Ishikawa (cell line): ENCODE measurements around the gene ERC1.

Experiments used
- CEBPB ChIP-seq: IDR thresholded peaks from 2 replicates; pipeline ENCODE4 v1.6.1; 2012
- CREB1 ChIP-seq: IDR thresholded peaks from 2 replicates; pipeline ENCODE4 v1.6.1; 2012; ENCODE audit warnings: low read depth
- EGR1 ChIP-seq: IDR thresholded peaks from 2 replicates; pipeline ENCODE4 v1.6.1; 2012
- EP300 ChIP-seq: IDR thresholded peaks from 2 replicates; pipeline ENCODE4 v1.6.1; 2012; ENCODE audit warnings: borderline replicate concordance
- FOXM1 ChIP-seq: IDR thresholded peaks from 2 replicates; pipeline ENCODE4 v1.6.1; 2012; ENCODE audit warnings: low read depth, borderline replicate concordance
- NFIC ChIP-seq: IDR thresholded peaks from 2 replicates; pipeline ENCODE4 v1.6.1; 2012
- RAD21 ChIP-seq: IDR thresholded peaks from 2 replicates; pipeline ENCODE4 v1.6.1; 2012; ENCODE audit warnings: low read depth
- TAF1 ChIP-seq: IDR thresholded peaks from 2 replicates; pipeline ENCODE4 v1.6.1; 2012; ENCODE audit warnings: low read depth, mild to moderate bottlenecking
- TCF12 ChIP-seq: IDR thresholded peaks from 2 replicates; pipeline ENCODE4 v1.6.1; 2012; ENCODE audit warnings: low read depth
- TEAD4 ChIP-seq: IDR thresholded peaks from 2 replicates; pipeline ENCODE4 v1.6.1; 2012
- YY1 ChIP-seq: IDR thresholded peaks from 2 replicates; pipeline ENCODE4 v1.6.1; 2012; ENCODE audit warnings: low read depth
- ZBTB7A ChIP-seq: IDR thresholded peaks from 2 replicates; pipeline ENCODE4 v1.6.1; 2012; ENCODE audit warnings: low read depth
- TF ChIP-seq, protein P1 (sequence below): IDR thresholded peaks from 2 replicates; pipeline ENCODE4 v1.6.1; 2012; ENCODE audit warnings: low read depth, mild to moderate bottlenecking
- TF ChIP-seq, protein P2 (sequence below): IDR thresholded peaks from 2 replicates; pipeline ENCODE4 v1.6.1; 2012
- TF ChIP-seq, protein P3 (sequence below): IDR thresholded peaks from 2 replicates; pipeline ENCODE4 v1.6.1; 2012

The ERC1 gene

DNA sequence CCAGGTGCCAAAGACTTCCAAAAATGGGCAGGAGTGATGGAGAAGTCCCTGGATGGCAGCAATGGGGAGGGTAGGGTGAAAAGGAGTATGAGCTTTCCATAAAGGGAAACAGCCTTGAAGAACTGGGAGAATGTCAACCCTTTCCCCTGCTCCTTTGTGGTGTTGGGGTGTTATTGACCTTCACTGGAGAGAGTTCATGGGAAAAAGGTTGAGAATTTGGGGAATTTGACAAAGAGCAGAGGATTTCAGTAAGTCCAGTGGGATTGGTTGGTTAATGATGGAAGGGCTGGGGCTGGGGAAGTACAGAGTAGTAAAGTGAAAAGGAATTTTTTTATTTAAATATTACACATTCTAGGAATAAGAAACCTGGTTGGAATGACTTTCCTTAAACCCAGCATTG is 116.6 kb downstream of the ERC1 start:
- TF ChIP-seq, protein P1, sequence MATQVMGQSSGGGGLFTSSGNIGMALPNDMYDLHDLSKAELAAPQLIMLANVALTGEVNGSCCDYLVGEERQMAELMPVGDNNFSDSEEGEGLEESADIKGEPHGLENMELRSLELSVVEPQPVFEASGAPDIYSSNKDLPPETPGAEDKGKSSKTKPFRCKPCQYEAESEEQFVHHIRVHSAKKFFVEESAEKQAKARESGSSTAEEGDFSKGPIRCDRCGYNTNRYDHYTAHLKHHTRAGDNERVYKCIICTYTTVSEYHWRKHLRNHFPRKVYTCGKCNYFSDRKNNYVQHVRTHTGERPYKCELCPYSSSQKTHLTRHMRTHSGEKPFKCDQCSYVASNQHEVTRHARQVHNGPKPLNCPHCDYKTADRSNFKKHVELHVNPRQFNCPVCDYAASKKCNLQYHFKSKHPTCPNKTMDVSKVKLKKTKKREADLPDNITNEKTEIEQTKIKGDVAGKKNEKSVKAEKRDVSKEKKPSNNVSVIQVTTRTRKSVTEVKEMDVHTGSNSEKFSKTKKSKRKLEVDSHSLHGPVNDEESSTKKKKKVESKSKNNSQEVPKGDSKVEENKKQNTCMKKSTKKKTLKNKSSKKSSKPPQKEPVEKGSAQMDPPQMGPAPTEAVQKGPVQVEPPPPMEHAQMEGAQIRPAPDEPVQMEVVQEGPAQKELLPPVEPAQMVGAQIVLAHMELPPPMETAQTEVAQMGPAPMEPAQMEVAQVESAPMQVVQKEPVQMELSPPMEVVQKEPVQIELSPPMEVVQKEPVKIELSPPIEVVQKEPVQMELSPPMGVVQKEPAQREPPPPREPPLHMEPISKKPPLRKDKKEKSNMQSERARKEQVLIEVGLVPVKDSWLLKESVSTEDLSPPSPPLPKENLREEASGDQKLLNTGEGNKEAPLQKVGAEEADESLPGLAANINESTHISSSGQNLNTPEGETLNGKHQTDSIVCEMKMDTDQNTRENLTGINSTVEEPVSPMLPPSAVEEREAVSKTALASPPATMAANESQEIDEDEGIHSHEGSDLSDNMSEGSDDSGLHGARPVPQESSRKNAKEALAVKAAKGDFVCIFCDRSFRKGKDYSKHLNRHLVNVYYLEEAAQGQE = no peak

DNA sequence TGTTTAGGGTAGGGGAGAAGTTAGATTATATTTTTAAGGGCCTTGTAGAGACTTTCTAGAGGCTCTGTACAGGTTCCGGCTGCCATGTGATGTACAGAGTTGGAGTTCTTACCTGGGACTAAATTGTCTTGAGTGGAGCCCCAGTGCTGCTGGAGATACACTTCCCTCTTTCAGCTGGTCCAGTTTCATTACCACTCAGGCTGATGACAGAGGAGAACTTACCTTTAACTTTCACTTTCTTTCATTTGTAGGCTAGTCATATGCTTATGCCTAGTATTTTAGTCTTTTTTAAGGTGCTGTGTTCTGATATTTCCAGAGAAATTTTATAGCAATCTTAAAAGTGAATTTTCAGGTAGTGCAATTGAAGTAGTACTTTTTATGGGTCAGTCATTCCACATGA is 117.3 kb downstream of the ERC1 start:
- TF ChIP-seq TEAD4 = no peak
- no peak for TF ChIP-seq ZBTB7A
- TF ChIP-seq NFIC = no peak
- TF ChIP-seq EGR1 = no peak
- no peak for TF ChIP-seq FOXM1
- TF ChIP-seq, protein P2, sequence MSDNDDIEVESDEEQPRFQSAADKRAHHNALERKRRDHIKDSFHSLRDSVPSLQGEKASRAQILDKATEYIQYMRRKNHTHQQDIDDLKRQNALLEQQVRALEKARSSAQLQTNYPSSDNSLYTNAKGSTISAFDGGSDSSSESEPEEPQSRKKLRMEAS = no peak
- TF ChIP-seq, protein P3, sequence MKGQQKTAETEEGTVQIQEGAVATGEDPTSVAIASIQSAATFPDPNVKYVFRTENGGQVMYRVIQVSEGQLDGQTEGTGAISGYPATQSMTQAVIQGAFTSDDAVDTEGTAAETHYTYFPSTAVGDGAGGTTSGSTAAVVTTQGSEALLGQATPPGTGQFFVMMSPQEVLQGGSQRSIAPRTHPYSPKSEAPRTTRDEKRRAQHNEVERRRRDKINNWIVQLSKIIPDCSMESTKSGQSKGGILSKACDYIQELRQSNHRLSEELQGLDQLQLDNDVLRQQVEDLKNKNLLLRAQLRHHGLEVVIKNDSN = no peak
- TF ChIP-seq CREB1 = no peak
- no peak for TF ChIP-seq CEBPB
- no peak for TF ChIP-seq RAD21
- TF ChIP-seq TCF12 = no peak

DNA sequence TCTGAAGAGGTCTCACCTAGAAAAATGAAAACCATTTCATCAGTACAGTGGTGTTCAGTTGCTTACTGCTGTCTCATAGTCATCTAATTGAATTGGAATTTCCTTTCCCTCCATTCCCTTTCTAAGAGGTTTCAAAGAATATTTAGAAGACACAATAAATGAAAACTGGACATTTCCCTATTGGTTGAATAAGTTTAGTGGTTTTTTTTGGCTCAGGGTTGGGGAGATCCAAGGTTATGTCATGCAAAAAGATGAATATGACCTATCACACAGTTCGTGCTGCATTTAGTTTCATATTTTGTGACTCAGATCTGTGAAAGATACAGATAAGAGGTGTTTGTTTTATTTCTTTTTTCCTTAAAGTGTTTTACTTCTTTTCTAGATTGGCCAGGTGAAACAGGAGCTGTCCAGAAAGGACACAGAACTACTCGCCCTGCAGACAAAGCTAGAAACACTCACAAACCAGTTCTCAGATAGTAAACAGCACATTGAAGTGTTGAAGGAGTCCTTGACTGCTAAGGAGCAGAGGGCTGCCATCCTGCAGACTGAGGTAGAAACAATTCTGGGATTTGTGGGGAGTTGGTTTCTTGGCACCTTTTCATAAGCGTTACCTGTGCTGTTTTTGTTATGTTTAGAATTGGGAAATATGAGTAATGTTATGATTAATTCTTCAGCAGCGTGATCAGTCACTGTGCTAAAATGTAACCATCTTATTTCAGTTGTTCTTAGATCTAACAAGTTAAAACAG is 124.6 kb downstream of the ERC1 start:
- TF ChIP-seq EGR1 (no peak), NFIC (no peak), CEBPB (no peak)
- TF ChIP-seq, protein P1 = 0 out of 2 replicates have a peak, but pooled peaks have one; percentile 31
- TF ChIP-seq, protein P2 = no peak

DNA sequence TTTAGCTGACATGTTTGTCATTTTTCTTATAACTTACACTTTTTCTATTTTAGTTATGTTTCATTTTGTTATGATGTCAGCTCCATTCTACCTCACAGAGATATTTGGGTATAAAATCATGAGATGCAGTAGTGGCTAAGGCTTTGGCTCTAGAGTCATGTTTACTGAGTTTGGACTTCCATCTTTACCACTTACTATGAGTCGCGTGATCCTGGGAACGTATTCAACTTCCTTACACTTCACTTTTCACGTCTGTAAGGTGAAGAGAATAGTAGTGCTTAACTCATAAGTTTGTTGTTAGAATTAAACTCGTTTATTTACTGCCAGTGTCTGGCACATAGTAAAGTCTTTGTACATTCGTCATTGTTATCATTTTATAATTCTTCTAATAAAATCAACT is 126.3 kb downstream of the ERC1 start:
- TF ChIP-seq, protein P2 = no peak
- TF ChIP-seq FOXM1 (no peak), YY1 (no peak), CEBPB (no peak), RAD21 (no peak), TCF12 (no peak), TEAD4 (no peak), NFIC (no peak), CREB1 (no peak), TAF1 (no peak), EP300 (no peak), ZBTB7A (no peak), EGR1 (no peak)
- TF ChIP-seq, protein P3 = no peak
- TF ChIP-seq, protein P1 = no peak

DNA sequence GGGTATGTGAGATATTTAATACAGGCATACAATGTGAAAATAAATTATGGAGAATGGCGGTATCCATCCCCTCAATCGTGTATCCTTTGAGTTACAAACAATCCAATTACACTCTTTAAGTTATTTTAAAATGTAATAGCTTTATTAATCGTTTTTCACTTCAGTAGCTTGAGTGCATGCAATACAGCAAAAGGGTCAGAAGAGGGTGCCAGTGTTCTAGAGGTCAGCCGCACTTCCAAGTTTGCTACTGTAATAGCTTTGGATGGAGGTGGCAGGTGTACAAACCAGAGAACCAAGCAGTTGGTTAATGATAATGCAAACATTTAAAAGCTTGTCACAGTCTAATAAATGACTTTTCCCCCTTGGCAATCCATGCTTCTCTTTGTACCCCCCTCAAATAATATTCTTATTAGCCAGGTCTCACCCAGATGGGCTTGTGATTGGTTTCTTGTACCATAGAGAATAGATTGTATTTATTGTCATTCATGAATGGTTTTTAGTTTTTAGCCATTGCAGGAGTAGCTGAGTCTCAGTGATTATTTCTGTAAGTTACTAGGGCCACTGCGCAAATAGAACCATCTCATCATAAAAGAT is 127.0 kb downstream of the ERC1 start:
- TF ChIP-seq RAD21 = peak; percentile 98
- no peak for TF ChIP-seq EGR1
